ENCODE data around the gene PACS1. TPM values are rescaled to one million over a fixed set of nuclear protein-coding genes. Genes with fewer than 3 reads are reported as not detected.
A peak's percentile ranks its signal among the peaks of the same experiment; 100 is the strongest.
"Not testable (repeated sequence)": the region's sequence is repeated elsewhere in the genome, so short reads cannot be mapped to it uniquely, and the experiment has no call there.

The PACS1 gene
- total and polyA plus RNA-seq, 5 donors from 2014 or later, result 43.8 to 306 (median 48.3) TPM

- peaks cover 24% of the 10 kb centered on the region for H3K4me1 ChIP-seq (ENCODE audit: control insufficient read depth, insufficient read depth, low read length, poor library complexity, severe bottlenecking)
- H3K27ac ChIP-seq (ENCODE audit: insufficient read depth, low read length, poor library complexity, severe bottlenecking); H3K27me3 Mint-ChIP-seq; DNase-seq; H3K9me3 Mint-ChIP-seq; H3K27me3 ChIP-seq (ENCODE audit: control insufficient read depth, insufficient read depth, low read length); H3K9me3 ChIP-seq (ENCODE audit: control insufficient read depth in 2 of 2, low read length in 2 of 2); H3K4me3 ChIP-seq (ENCODE audit: low read depth, low read length); ATAC-seq (ENCODE audit: low read depth in 2 of 2): not testable (repeated sequence)
- H3K4me1 Mint-ChIP-seq, result peaks cover 4 to 36% (median 13%) of the 10 kb centered on the region in 4 donors
- peak overlapping the region in 3 of 4 donors; percentile 56 to 80 (median 71) for H3K4me3 Mint-ChIP-seq
- H3K27ac Mint-ChIP-seq, result peak overlapping the region in 1 of 3 donors; percentile 69
- H3K36me3 ChIP-seq (ENCODE audit: control insufficient read depth, insufficient read depth, low read length), result peaks cover 35% of the 10 kb centered on the region
- peaks cover 16% of the 10 kb centered on the region for H3K36me3 Mint-ChIP-seq
Observed at GRCh38 chr11:66277064-66277463, 207.0 kb downstream of the PACS1 start.

GRCh38 chr11:66277471-66278362 is 207.6 kb downstream of the PACS1 start, which contains the start of gene CNIH2:
Gene CNIH2 (plus strand): TSS chr11:66278175. CDS start chr11:66278457, 282 bp downstream.
- Mint-ChIP-seq H3K27me3 (peaks cover 5% of the 10 kb centered on the region), H3K4me3 (peak within 1 kb of the TSS; percentile 56 to 80 (median 73)), H3K36me3 (peaks cover 12% of the 10 kb centered on the region), H3K9me3 (no peaks in the 10 kb centered on the region), H3K4me1 (peaks cover 4 to 38% (median 16%) of the 10 kb centered on the region in 4 donors), H3K27ac (peak within 1 kb of the TSS in 1 of 3 donors; percentile 69)
- H3K27ac ChIP-seq (ENCODE audit: insufficient read depth, low read length, poor library complexity, severe bottlenecking), result no peak within 1 kb of the TSS
- peaks cover 30% of the 10 kb centered on the region for H3K4me1 ChIP-seq (ENCODE audit: control insufficient read depth, insufficient read depth, low read length, poor library complexity, severe bottlenecking)
- ATAC-seq (ENCODE audit: low read depth in 2 of 2) (peak; percentile 17 to 31), DNase-seq (peak; percentile 25 to 53 (median 48))
- H3K4me3 ChIP-seq (ENCODE audit: low read depth, low read length), result no peak within 1 kb of the TSS
- no peaks in the 10 kb centered on the region for H3K9me3 ChIP-seq (ENCODE audit: control insufficient read depth in 2 of 2, low read length in 2 of 2)
- peaks cover 29% of the 10 kb centered on the region for H3K36me3 ChIP-seq (ENCODE audit: control insufficient read depth, insufficient read depth, low read length)
- no peaks in the 10 kb centered on the region for H3K27me3 ChIP-seq (ENCODE audit: control insufficient read depth, insufficient read depth, low read length)

- H3K36me3 ChIP-seq (ENCODE audit: control insufficient read depth, insufficient read depth, low read length), result peaks cover 21% of the 10 kb centered on the region
- Mint-ChIP-seq H3K27ac (no peak overlapping the region), H3K4me1 (peaks cover under 1 to 39% (median 18%) of the 10 kb centered on the region in 4 donors), H3K27me3 (peaks cover 5% of the 10 kb centered on the region), H3K36me3 (peaks cover 6% of the 10 kb centered on the region), H3K4me3 (peak overlapping the region in 3 of 4 donors; percentile 68 to 76 (median 70)), H3K9me3 (no peaks in the 10 kb centered on the region)
- H3K27ac ChIP-seq (ENCODE audit: insufficient read depth, low read length, poor library complexity, severe bottlenecking), result no peak overlapping the region
- peaks cover 38% of the 10 kb centered on the region for H3K4me1 ChIP-seq (ENCODE audit: control insufficient read depth, insufficient read depth, low read length, poor library complexity, severe bottlenecking)
- no peaks in the 10 kb centered on the region for H3K27me3 ChIP-seq (ENCODE audit: control insufficient read depth, insufficient read depth, low read length)
- ATAC-seq (ENCODE audit: low read depth in 2 of 2) (no peak), DNase-seq (peak in 1 of 3 donors; percentile 30)
- H3K9me3 ChIP-seq (ENCODE audit: control insufficient read depth in 2 of 2, low read length in 2 of 2), result no peaks in the 10 kb centered on the region
- no peak overlapping the region for H3K4me3 ChIP-seq (ENCODE audit: low read depth, low read length)
Observed at GRCh38 chr11:66278363-66279091, 208.5 kb downstream of the PACS1 start.

DNA sequence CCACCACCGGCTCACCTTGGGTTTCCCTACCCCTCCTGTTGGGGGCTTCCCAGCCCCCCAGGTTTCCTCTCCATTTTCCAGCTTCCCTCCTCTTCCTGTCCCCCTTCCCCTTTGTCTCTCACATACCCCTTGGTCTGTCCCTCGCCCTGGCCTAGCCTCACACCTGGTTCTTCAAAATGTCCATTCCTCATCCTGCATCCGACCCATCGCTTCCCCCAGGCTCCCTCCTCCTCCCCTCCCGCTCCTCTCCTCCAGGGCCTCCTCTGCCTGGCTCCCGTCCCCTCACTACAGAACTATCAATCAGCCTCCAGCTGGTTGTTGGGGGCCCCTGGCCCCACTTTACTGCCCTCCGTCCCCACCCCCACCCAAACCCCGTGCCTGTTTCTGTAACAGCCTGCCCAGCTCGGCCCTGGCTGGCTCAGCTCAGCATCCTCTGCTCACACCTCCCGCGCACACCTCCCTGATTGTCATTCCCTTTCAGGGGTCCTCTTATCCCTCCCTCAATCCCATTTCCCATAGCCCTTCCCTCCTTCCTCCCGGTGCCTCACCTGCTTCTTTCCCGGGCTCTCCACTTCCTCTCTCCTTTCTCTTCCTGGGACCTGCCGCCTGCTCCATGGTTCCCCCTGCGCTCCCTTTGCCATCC is 209.1 kb downstream of the PACS1 start:
- peaks cover under 1% of the 10 kb centered on the region for H3K36me3 Mint-ChIP-seq
- no peak for DNase-seq
- H3K4me3 Mint-ChIP-seq, result peak overlapping the region; percentile 29 to 88 (median 74)
- no peak overlapping the region for H3K27ac Mint-ChIP-seq
- H3K27ac ChIP-seq (ENCODE audit: insufficient read depth, low read length, poor library complexity, severe bottlenecking), result no peak overlapping the region
- H3K36me3 ChIP-seq (ENCODE audit: control insufficient read depth, insufficient read depth, low read length), result peaks cover 14% of the 10 kb centered on the region
- ATAC-seq (ENCODE audit: low read depth in 2 of 2), result no peak
- no peaks in the 10 kb centered on the region for H3K27me3 ChIP-seq (ENCODE audit: control insufficient read depth, insufficient read depth, low read length)
- H3K27me3 Mint-ChIP-seq, result peaks cover 5% of the 10 kb centered on the region
- peaks cover 38% of the 10 kb centered on the region for H3K4me1 ChIP-seq (ENCODE audit: control insufficient read depth, insufficient read depth, low read length, poor library complexity, severe bottlenecking)
- peaks cover 0 to 39% (median 18%) of the 10 kb centered on the region in 4 donors for H3K4me1 Mint-ChIP-seq
- no peaks in the 10 kb centered on the region for H3K9me3 ChIP-seq (ENCODE audit: control insufficient read depth in 2 of 2, low read length in 2 of 2)
- no peak overlapping the region for H3K4me3 ChIP-seq (ENCODE audit: low read depth, low read length)
- H3K9me3 Mint-ChIP-seq, result no peaks in the 10 kb centered on the region

DNA sequence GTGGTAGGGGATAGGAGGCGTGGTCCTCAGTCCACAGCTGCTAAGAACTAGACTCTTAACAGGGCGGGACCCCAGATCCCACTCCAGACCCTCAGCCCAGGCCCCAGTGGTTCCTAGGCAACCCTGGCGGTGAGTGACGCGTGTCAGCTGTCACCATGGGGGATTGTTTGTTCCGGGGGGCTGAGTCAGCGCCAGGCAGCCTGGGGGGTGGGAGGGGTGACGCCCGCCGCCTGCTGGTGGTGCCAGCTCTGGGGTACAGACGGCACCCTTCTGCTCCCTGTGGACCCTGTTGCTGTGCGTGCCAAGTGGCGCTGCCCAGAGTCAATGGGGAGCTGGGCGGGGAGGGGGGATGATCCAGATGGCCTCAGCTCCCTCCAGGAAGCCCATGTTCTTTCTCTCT is 210.4 kb downstream of the PACS1 start:
- H3K36me3 ChIP-seq (ENCODE audit: control insufficient read depth, insufficient read depth, low read length), result peaks cover 4% of the 10 kb centered on the region
- H3K4me3 Mint-ChIP-seq, result peak overlapping the region in 2 of 4 donors; percentile 51 to 89
- H3K36me3 Mint-ChIP-seq, result no peaks in the 10 kb centered on the region
- H3K4me1 ChIP-seq (ENCODE audit: control insufficient read depth, insufficient read depth, low read length, poor library complexity, severe bottlenecking), result peaks cover 38% of the 10 kb centered on the region
- DNase-seq (no peak), ATAC-seq (ENCODE audit: low read depth in 2 of 2) (no peak)
- H3K4me1 Mint-ChIP-seq, result peaks cover 0 to 39% (median 18%) of the 10 kb centered on the region in 4 donors
- H3K27me3 Mint-ChIP-seq, result peaks cover 5% of the 10 kb centered on the region
- H3K27ac Mint-ChIP-seq, result no peak overlapping the region
- no peak overlapping the region for H3K4me3 ChIP-seq (ENCODE audit: low read depth, low read length)
- no peaks in the 10 kb centered on the region for H3K9me3 ChIP-seq (ENCODE audit: control insufficient read depth in 2 of 2, low read length in 2 of 2)
- no peaks in the 10 kb centered on the region for H3K9me3 Mint-ChIP-seq
- no peak overlapping the region for H3K27ac ChIP-seq (ENCODE audit: insufficient read depth, low read length, poor library complexity, severe bottlenecking)
- no peaks in the 10 kb centered on the region for H3K27me3 ChIP-seq (ENCODE audit: control insufficient read depth, insufficient read depth, low read length)

- no peak for ATAC-seq (ENCODE audit: low read depth in 2 of 2)
- Mint-ChIP-seq H3K9me3 (no peaks in the 10 kb centered on the region), H3K27ac (peak overlapping the region in 2 of 3 donors; percentile 34 to 86), H3K4me3 (peak overlapping the region; percentile 2 to 89 (median 46)), H3K27me3 (peaks cover 5% of the 10 kb centered on the region), H3K36me3 (no peaks in the 10 kb centered on the region), H3K4me1 (peaks cover 0 to 39% (median 18%) of the 10 kb centered on the region in 4 donors)
- Histone ChIP-seq H3K4me1 (ENCODE audit: control insufficient read depth, insufficient read depth, low read length, poor library complexity, severe bottlenecking) (peaks cover 38% of the 10 kb centered on the region), H3K36me3 (ENCODE audit: control insufficient read depth, insufficient read depth, low read length) (peaks cover under 1% of the 10 kb centered on the region), H3K4me3 (ENCODE audit: low read depth, low read length) (no peak overlapping the region), H3K27ac (ENCODE audit: insufficient read depth, low read length, poor library complexity, severe bottlenecking) (no peak overlapping the region), H3K27me3 (ENCODE audit: control insufficient read depth, insufficient read depth, low read length) (no peaks in the 10 kb centered on the region), H3K9me3 (ENCODE audit: control insufficient read depth in 2 of 2, low read length in 2 of 2) (no peaks in the 10 kb centered on the region)
- DNase-seq, result no peak
Observed at GRCh38 chr11:66281001-66281400, 210.9 kb downstream of the PACS1 start.

GRCh38 chr11:66281776-66282467 is 211.8 kb downstream of the PACS1 start:
- Histone ChIP-seq H3K9me3 (ENCODE audit: control insufficient read depth in 2 of 2, low read length in 2 of 2) (no peaks in the 10 kb centered on the region), H3K4me1 (ENCODE audit: control insufficient read depth, insufficient read depth, low read length, poor library complexity, severe bottlenecking) (peaks cover 38% of the 10 kb centered on the region), H3K27ac (ENCODE audit: insufficient read depth, low read length, poor library complexity, severe bottlenecking) (peak overlapping the region; percentile 33), H3K4me3 (ENCODE audit: low read depth, low read length) (no peak overlapping the region), H3K27me3 (ENCODE audit: control insufficient read depth, insufficient read depth, low read length) (no peaks in the 10 kb centered on the region), H3K36me3 (ENCODE audit: control insufficient read depth, insufficient read depth, low read length) (no peaks in the 10 kb centered on the region)
- no peak for DNase-seq
- Mint-ChIP-seq H3K27ac (peak overlapping the region; percentile 76 to 88 (median 82)), H3K36me3 (no peaks in the 10 kb centered on the region), H3K9me3 (no peaks in the 10 kb centered on the region), H3K4me1 (peaks cover 0 to 41% (median 17%) of the 10 kb centered on the region in 4 donors), H3K4me3 (peak overlapping the region; percentile 65 to 94 (median 84)), H3K27me3 (peaks cover 5% of the 10 kb centered on the region)
- ATAC-seq (ENCODE audit: low read depth in 2 of 2), result no peak
